GM19238 (cell line): ENCODE results near the gene PDGFD.

Experiments used
- DNase-seq: peaks from one replicate; pipeline ENCODE4 v3.0.0; 2011; ENCODE audit warnings: low spot score; ENCODE audit not compliant: insufficient read length

PDGFD gene

DNA sequence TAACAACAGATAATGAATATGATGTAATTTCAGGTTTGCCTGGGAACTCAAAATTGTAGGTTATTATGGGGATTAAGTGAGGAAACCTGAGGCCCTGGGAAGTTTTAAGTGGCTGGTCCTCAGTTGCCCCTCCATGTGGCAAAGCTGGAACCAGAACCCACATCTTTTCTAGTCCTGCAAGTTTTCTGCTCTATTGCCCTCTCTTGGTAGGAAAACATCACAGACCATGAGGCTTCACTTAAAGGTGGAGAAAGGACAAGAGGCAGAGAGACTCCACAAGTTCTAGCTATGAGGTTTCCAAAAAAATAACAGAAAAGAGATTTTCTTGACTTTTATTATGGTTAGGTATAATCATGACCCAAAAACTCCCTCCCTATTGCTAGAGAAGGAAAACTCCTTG lies 243.0 kb downstream of the PDGFD start:
- no peak for DNase-seq

DNA sequence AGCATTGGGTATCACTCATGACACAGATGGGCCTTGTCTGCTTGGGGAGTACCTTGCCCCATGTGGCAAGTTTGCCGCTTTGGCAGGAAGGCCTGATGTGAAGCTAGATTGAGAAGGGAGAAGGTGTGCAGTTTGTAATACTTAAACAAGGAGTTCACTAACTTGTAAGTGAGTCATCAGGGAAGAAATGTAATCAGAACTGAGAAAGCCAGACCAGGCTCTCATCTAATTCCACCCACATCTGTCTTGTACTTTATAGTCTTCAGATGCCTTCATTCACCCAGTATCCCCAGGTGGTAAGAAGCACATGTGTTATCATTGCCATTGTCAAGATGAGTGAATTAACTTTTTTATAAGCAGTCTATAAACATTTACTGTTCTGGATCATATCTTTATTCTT lies 243.5 kb downstream of the PDGFD start:
- DNase-seq = no peak

DNA sequence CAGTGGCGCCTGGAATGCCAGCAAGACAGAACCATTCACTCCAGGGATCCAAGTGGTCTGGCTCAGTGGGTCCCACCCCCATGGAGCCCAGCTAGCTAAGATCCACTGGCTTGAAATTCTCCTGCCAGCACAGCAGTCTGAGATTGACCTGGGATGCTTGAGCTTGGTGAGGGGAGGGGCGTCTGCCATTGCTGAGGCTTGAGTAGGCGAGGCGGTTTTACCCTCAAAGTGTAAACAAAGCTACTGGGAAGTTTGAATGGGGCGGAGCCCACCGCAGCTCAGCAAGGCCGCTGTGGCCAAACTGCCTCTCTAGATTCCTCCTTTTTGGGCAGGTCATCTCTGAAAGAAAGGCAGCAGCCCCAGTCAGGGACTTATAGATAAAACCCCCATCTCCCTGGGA lies 253.2 kb downstream of the PDGFD start:
- no peak for DNase-seq

- no peak for DNase-seq
Measured at GRCh38 chr11:103907548-103908455, 256.1 kb downstream of the PDGFD start.

DNA sequence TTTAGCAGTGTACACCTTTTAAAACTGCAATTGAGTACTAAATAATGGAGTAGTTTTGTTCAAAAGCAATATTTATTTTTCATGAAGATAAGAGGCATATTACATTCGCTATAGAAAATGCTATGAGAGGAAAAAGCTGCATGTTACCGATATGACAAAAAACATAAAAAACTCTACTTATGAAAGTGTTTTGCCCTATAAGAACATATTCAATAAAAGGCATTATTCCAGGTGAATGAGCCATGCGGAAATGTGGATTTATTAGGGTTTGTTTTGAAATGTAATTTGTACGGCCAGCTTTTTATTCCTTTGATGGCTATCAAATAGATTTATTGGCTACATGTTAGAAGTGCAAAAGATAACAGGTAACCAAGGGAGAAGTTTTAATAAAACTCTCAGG lies 256.8 kb downstream of the PDGFD start:
- no peak for DNase-seq

- DNase-seq = no peak
Measured at GRCh38 chr11:103906291-103906867, 257.6 kb downstream of the PDGFD start.

DNA sequence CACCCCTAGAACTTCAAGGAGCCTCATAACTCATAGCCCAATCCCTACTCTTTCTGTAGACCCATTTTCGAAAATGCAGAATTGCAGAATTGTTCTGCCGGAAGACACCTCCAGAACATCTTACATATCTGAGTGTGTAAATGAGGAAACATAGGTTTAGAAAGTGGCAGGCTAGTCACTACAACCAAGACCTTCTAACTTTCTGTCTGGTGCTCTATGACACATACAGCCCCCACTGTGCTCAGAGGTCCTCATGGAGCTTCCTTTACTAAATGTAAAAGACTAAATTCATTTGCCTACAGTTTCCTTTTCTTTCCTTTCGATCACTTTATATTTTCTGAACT lies 259.7 kb downstream of the PDGFD start:
- no peak for DNase-seq

DNA sequence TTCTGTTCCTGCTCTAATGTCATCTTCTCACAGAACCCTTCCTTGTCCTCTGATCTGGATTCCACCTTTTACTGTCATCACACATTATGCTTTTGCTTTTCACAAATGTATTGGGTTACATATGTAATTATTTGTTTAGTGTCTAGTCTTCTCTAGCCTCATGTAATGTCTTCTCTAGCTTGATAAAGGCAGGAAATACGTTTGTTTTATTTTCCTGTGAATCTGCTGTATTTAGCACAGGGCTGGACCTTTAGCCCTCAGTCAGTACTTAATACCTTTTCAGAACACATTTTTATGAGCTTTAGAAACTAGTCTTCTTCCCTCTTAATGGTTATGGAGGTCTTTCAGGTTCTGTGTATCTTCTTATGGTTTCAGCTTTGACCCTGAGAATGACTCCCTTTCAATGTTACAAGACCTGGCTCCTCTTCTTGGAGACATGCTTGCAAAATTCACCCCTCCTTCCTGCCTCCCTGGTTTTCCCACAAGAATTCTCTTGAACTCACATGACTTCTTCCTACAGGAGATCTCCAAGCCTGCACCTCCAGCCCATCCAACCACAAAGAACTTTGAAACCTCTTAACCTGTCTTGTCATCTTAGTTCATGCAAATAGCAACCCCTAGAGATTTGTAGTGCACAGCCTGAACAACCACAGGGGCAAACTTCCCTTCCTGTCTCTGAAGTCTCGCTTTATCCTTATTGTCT lies 260.2 kb downstream of the PDGFD start:
- DNase-seq = no peak

- DNase-seq = no peak
Measured at GRCh38 chr11:103902994-103903393, 261.0 kb downstream of the PDGFD start.

DNA sequence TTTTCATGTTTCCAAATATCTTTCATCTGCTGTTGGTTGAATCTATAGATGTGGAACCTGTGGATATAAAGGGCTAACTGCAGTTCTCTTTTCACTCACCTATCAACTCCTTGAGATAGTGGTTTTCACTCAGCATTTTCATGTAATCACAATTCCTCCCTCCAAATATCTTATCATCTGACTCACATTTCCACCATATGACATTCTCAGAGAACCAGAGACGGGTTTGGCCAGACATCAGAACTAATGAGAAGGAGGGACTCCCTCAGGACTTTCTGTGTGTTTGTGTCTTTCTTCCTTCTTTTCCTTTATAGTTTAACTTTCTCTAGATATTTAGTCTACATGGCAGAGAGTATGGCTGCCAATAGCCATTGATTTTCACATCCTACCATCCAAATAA lies 262.3 kb downstream of the PDGFD start:
- no peak for DNase-seq

DNA sequence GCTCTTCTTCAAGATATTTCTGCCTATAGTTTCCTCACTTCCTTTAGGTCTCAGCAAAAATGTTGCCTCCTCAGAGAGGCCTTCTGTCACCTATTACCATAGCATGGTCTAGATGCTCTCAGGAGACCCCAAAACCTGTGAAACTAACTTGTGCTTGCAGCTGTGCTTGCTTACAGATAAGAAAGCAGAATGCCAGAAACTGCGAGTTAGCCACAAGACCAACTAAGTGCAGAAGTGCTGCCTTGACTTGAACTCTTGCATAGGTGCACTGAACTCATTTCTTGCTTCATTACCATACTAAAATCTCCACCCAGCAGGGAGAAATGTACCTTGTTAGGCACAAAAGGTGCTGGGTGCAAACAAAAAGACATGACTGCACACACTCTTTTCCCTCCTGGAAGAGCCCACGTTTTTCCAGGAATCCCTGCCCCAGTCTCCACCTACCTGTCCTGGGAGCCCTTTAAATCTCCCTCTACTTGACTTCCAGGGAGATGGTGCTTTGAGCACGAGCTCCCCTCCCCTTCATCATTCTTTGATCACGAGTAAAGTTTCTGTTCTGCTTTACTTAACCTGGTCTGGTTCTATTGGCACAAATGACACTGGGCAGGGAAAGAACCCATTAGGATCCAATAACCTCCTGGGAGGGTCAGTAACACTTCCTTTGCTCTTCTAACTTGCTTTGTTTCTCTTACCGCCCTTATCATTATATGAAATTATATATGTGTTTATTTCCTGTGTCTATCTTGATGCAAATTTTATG lies 265.2 kb downstream of the PDGFD start:
- DNase-seq = no peak

GRCh38 chr11:103898065-103898464 lies 265.9 kb downstream of the PDGFD start:
- no peak for DNase-seq

GRCh38 chr11:103897160-103897936 lies 266.6 kb downstream of the PDGFD start:
- no peak for DNase-seq

DNA sequence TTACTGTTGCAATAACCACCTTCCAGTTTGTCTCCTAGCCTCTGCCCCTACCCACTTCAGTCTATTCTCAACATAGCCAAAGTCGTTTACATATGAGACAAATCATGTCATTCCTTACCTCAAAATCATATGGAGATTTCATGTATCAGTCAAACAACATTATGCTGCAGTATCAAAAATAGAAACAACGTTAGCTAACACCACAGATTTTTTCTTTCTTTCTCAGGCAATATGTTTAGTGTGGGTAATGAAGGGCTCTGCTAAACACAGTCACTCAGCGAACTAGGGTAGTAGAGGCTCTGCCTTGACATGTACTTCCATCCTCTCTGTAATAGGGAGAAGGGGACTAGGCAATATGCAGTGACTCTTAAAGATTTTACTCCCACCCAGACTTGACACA lies 268.8 kb downstream of the PDGFD start:
- DNase-seq = no peak

DNA sequence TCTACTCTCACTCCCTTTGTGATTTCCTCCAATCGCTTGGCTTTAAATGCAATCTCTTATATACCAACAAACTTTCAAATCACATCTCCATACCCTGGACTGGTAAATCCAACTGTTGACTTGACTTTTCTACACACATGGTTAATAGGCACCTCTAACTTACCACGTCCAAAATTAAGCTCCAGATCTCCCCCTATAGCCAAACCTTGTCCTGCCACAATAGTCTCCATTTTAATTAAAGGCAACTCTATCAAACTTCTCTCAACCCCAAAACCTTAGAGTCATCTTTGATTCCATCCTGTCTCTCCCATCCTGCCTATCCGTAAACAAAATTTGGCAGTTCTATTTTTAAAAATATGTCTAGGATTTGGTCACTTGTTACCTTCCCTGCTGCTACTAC lies 269.3 kb downstream of the PDGFD start:
- no peak for DNase-seq

- DNase-seq = no peak
Measured at GRCh38 chr11:103894034-103894433, 269.9 kb downstream of the PDGFD start.

GRCh38 chr11:103893371-103893770 lies 270.6 kb downstream of the PDGFD start:
- no peak for DNase-seq

GRCh38 chr11:103892603-103893002 lies 271.3 kb downstream of the PDGFD start:
- no peak for DNase-seq

- DNase-seq = no peak
Measured at GRCh38 chr11:103890654-103891053, 273.3 kb downstream of the PDGFD start.

- DNase-seq = no peak
Measured at GRCh38 chr11:103889679-103890078, 274.3 kb downstream of the PDGFD start.

DNA sequence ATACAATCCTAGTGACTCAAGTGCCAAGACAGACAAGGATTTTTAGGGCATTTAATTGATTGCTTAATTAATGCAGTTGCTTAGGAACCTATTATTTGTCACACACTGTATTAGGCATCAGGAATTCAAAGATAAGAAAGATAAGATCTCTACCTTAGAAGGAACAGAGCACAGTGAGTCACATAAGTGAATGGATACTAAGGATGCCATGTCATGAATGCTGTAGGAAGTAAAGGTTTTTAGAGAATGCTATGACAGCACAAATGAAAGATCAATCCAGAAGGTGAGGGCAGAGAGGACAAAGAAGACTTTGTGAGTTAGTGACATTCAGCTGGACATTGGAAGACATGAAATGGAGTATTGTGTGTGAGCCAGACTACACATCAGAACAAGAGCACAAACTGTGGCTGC lies 275.4 kb downstream of the PDGFD start:
- no peak for DNase-seq
